CD4-positive, alpha-beta T cell (primary cell): ENCODE data around the gene TDRD1. TPM values are rescaled to one million over a fixed set of nuclear protein-coding genes. Genes with fewer than 3 reads are reported as not detected.

Experiments
- ATAC-seq: fragments of 200-7000 bp; cut with Tn5 transposase; one replicate; pipeline ENCODE4 v1.10.0; 2022; ENCODE audit warnings: mild to moderate bottlenecking; ENCODE audit not compliant: poor library complexity
- CTCF ChIA-PET: fragments of 350-600 bp; sonication (Branson Sonifier 250); formaldehyde crosslinking; loops from one replicate; lab custom pipeline; 2021; ENCODE audit warnings: antibody characterized with exemption, inconsistent platforms; lab: Charles Lee
- POLR2A ChIA-PET: fragments of 350-600 bp; sonication (Branson Sonifier 250); formaldehyde crosslinking; loops from one replicate; lab custom pipeline; 2021; ENCODE audit warnings: antibody characterized with exemption, inconsistent platforms; lab: Charles Lee
- DNase-seq, 14 experiments: peaks; one replicate each; pipeline ENCODE4 v3.0.0-alpha.2; 2013 to 2020; ENCODE audit warnings: mixed read lengths in 2 of 14
- H3K27ac ChIP-seq, 2 donors: one replicate each; pipeline versions ENCODE4 v1.5.1 to v1.7.0; 2013; ENCODE audit warnings: low read length in 2 of 2, low read depth in 1 of 2, mild to moderate bottlenecking in 1 of 2
- H3K27me3 ChIP-seq, 2 experiments: 1 replicate in 1 of 2; 2 replicates in 1 of 2; pipeline versions ENCODE4 v1.6.1 to v1.7.0; 2013; ENCODE audit warnings: low read length in 2 of 2, control low read depth in 1 of 2, mild to moderate bottlenecking in 1 of 2, moderate library complexity in 1 of 2; ENCODE audit not compliant: insufficient read depth in 2 of 2, control insufficient read depth in 1 of 2
- H3K36me3 ChIP-seq: one replicate; pipeline ENCODE4 v1.6.1; 2013; ENCODE audit warnings: low read length, control low read depth; ENCODE audit not compliant: insufficient read depth
- H3K4me1 ChIP-seq: one replicate; pipeline ENCODE4 v1.6.1; 2013; ENCODE audit warnings: low read length, control low read depth; ENCODE audit not compliant: insufficient read depth
- H3K4me3 ChIP-seq: one replicate; pipeline ENCODE4 v1.5.1; 2013; ENCODE audit warnings: mild to moderate bottlenecking, low read length, moderate library complexity
- H3K9me3 ChIP-seq, 2 experiments: 1 replicate in 1 of 2; 2 replicates in 1 of 2; pipeline versions ENCODE4 v1.6.1 to v1.7.0; 2013; ENCODE audit warnings: low read length in 2 of 2, mild to moderate bottlenecking in 2 of 2, control low read depth in 1 of 2, moderate library complexity in 1 of 2; ENCODE audit not compliant: control insufficient read depth in 1 of 2, insufficient read depth in 1 of 2
- H3K27ac Mint-ChIP-seq: one replicate; pipeline ENCODE4 v1.8.0; 2020; ENCODE audit warnings: mixed read lengths
- H3K27me3 Mint-ChIP-seq: one replicate; pipeline ENCODE4 v1.8.0; 2021; ENCODE audit warnings: mixed read lengths
- H3K36me3 Mint-ChIP-seq: one replicate; pipeline ENCODE4 v1.8.0; 2021; ENCODE audit warnings: low read depth, mixed read lengths
- H3K4me1 Mint-ChIP-seq: one replicate; pipeline ENCODE4 v1.8.0; 2021; ENCODE audit warnings: low read depth, mixed read lengths
- H3K4me3 Mint-ChIP-seq: one replicate; pipeline ENCODE4 v1.8.0; 2020; ENCODE audit warnings: mild to moderate bottlenecking, mixed read lengths
- H3K9me3 Mint-ChIP-seq: one replicate; pipeline ENCODE4 v1.8.0; 2020; ENCODE audit warnings: mixed read lengths
- intact Hi-C, 2 experiments: fragments of 100-400 bp; cut with DNase I in 1 of 2; cut with micrococcal nuclease in 1 of 2; formaldehyde crosslinking; loops; one replicate each; pipeline versions ENCODE4 v1.15.1 to v1.9.0; 2023 to 2025; cut with DNase I, micrococcal nuclease
- total RNA-seq, 174 experiments: library from RNA in 2 of 174; stranded (reverse) in 2 of 174; gene quantifications; one replicate each; pipeline ENCODE4 v1.2.3 and lab custom pipeline; 2021 to 2026
- TF ChIP-seq, protein P1 (sequence below): fragments of 200-600 bp; IDR thresholded peaks from one replicate; pipeline ENCODE4 v1.8.0; 2022; ENCODE audit warnings: antibody characterized with exemption, mild to moderate bottlenecking

The TDRD1 gene
- total RNA-seq, 2 experiments from 2014 or later, result not detected

DNA sequence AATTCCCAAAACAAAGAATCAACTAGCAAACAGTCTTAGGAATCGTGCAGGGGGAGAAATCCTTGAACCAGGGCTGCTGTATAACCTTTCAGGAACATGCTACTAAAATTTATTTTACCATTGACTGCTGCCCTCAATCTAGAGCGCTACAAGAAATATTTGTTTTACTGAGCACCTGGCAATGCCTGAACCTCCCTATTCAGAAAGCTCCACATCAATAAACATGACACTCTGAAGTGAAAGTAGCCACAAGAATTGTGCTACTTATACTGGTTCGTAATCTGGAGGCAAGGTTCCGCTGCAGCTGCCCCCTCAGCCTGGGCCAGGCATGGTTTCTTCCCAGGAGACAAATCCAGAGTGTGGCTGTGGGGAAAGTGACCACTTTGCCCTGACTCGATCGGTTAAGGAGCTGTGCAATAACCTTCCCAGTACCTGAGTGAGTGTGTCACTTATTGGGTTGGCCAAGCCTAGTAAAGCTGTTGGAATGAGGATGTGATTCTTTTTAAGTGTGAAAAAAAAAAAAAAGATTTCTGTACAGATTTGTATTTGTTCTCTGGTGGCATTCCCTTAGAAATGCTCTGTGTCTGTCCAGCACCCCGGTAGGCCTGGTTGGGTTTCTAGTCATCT lies 67.6 kb downstream of the TDRD1 start:
- H3K9me3 ChIP-seq, result no peaks in the 10 kb centered on the region
- intact Hi-C loops, result no loop called here
- H3K4me1 Mint-ChIP-seq, result no peaks in the 10 kb centered on the region
- H3K9me3 Mint-ChIP-seq, result no peaks in the 10 kb centered on the region
- H3K27ac Mint-ChIP-seq, result no peak overlapping the region
- H3K27me3 Mint-ChIP-seq, result peaks cover 38% of the 10 kb centered on the region
- H3K36me3 Mint-ChIP-seq, result no peaks in the 10 kb centered on the region
- CTCF ChIA-PET, result no interaction called here
- no peak overlapping the region for H3K27ac ChIP-seq
- H3K4me3 ChIP-seq, result no peak overlapping the region
- no peak for ATAC-seq
- TF ChIP-seq, protein P1, sequence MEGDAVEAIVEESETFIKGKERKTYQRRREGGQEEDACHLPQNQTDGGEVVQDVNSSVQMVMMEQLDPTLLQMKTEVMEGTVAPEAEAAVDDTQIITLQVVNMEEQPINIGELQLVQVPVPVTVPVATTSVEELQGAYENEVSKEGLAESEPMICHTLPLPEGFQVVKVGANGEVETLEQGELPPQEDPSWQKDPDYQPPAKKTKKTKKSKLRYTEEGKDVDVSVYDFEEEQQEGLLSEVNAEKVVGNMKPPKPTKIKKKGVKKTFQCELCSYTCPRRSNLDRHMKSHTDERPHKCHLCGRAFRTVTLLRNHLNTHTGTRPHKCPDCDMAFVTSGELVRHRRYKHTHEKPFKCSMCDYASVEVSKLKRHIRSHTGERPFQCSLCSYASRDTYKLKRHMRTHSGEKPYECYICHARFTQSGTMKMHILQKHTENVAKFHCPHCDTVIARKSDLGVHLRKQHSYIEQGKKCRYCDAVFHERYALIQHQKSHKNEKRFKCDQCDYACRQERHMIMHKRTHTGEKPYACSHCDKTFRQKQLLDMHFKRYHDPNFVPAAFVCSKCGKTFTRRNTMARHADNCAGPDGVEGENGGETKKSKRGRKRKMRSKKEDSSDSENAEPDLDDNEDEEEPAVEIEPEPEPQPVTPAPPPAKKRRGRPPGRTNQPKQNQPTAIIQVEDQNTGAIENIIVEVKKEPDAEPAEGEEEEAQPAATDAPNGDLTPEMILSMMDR, result no peak
- no peak overlapping the region for H3K4me3 Mint-ChIP-seq
- H3K4me1 ChIP-seq, result no peaks in the 10 kb centered on the region
- no peak for DNase-seq
- POLR2A ChIA-PET, result no interaction called here
- H3K27me3 ChIP-seq, result peaks cover 17 to 27% of the 10 kb centered on the region in 2 experiments
- H3K36me3 ChIP-seq, result no peaks in the 10 kb centered on the region

DNA sequence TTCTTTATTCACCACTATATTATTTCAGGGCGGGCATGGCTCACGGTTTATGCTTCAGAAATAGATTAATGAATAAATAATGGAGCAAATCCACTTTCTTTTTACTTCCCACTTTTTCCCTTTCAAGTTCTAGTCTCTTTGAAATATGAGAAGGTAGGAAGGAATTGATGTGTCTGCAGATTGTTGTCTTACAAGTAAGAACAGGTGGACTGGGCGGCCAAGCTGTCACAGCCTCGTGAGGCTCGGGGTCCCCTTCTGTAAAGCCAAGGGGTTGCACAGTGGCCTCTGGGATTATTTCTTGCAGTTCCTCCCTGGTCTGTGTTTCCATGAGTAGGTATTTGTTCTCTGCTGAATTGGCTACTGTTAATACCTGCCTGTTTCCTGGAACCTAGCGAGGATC lies 71.1 kb downstream of the TDRD1 start:
- Histone ChIP-seq H3K36me3 (no peaks in the 10 kb centered on the region), H3K4me3 (no peak overlapping the region), H3K9me3 (no peaks in the 10 kb centered on the region), H3K27me3 (peaks cover 0 to 2% of the 10 kb centered on the region in 2 experiments), H3K27ac (no peak overlapping the region), H3K4me1 (no peaks in the 10 kb centered on the region)
- ATAC-seq, result no peak
- no peak overlapping the region for H3K4me3 Mint-ChIP-seq
- DNase-seq, result no peak
- H3K27ac Mint-ChIP-seq, result no peak overlapping the region
- ChIA-PET POLR2A (no interaction called here), CTCF (no interaction called here)
- peaks cover 6% of the 10 kb centered on the region for H3K27me3 Mint-ChIP-seq
- TF ChIP-seq, protein P1, result no peak
- no peaks in the 10 kb centered on the region for H3K36me3 Mint-ChIP-seq
- no peaks in the 10 kb centered on the region for H3K4me1 Mint-ChIP-seq
- no peaks in the 10 kb centered on the region for H3K9me3 Mint-ChIP-seq
- intact Hi-C loops, result no loop called here

DNA sequence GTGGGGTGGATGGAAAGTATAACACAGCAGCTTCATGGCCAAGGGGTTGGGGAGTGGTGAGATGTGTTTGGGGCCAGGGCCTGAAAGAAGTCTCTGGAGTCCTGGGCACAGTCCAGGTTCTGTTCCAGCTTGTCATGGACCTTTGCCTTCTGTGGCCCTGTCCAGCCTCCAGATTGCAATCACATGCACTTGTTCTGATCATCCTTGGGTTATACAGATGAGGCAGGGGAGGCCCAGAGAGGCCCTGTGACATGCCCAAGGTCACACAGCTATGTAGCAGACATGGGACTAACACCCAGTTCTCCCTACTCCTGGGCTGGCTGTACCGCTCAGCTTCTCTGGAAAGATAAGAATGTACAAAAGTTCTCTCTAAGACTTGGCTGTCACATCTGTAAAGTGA lies 71.6 kb downstream of the TDRD1 start:
- Mint-ChIP-seq H3K36me3 (no peaks in the 10 kb centered on the region), H3K4me3 (no peak overlapping the region), H3K27ac (no peak overlapping the region), H3K4me1 (no peaks in the 10 kb centered on the region), H3K9me3 (no peaks in the 10 kb centered on the region), H3K27me3 (peaks cover 6% of the 10 kb centered on the region)
- Histone ChIP-seq H3K4me3 (no peak overlapping the region), H3K9me3 (no peaks in the 10 kb centered on the region), H3K4me1 (no peaks in the 10 kb centered on the region), H3K27me3 (no peaks in the 10 kb centered on the region), H3K27ac (no peak overlapping the region), H3K36me3 (no peaks in the 10 kb centered on the region)
- CTCF ChIA-PET, result no interaction called here
- ATAC-seq (no peak), DNase-seq (no peak)
- TF ChIP-seq, protein P1, result no peak
- intact Hi-C loops, result no loop called here
- POLR2A ChIA-PET, result no interaction called here
